ENCODE data around the gene SLC8A3. TPM values are rescaled to one million over a fixed set of nuclear protein-coding genes. Genes with fewer than 3 reads are reported as not detected.
A peak's percentile ranks its signal among the peaks of the same experiment; 100 is the strongest.

SLC8A3 gene
- total and polyA plus RNA-seq, 2 of the 13 experiments (the other 11 are each of a cell fraction or from before 2014, with no cell fraction given), result 0.01 to 0.02 TPM

GRCh38 chr14:70045844-70046535, 142.8 kb downstream of the SLC8A3 start (continued):
- TF ChIP-seq ZNF142 (CRISPR knock-in tag; IDR thresholded peaks at IDR 0.05), result 0 out of 2 replicates have a peak, but pooled peaks have one; percentile 72
- TF ChIP-seq ELK4 (CRISPR knock-in tag; IDR thresholded peaks at IDR 0.05; ENCODE audit: borderline replicate concordance), result no peak
- TF ChIP-seq HINFP (CRISPR knock-in tag; IDR thresholded peaks at IDR 0.05; ENCODE audit: low read depth), result peak; percentile 36; the same call in 1 of the 2 replicates
- no peak for TF ChIP-seq SRSF1 (optimal IDR thresholded peaks at IDR 0.05; ENCODE audit: low read depth, low read length)
- 0 out of 2 replicates have a peak, but pooled peaks have one; percentile 41 for TF ChIP-seq ZBTB8A (CRISPR knock-in tag; IDR thresholded peaks at IDR 0.05; ENCODE audit: borderline replicate concordance, low read depth)
- no peak for TF ChIP-seq ZNF33B (CRISPR knock-in tag; IDR thresholded peaks at IDR 0.05)
- no peak; the same call in 1 of the 2 replicates for TF ChIP-seq MYNN (CRISPR knock-in tag; IDR thresholded peaks at IDR 0.05; ENCODE audit: low read depth)
- TF ChIP-seq ZNF761 (CRISPR knock-in tag; conservative IDR thresholded peaks at IDR 0.05), result peak; percentile 90
- peak; percentile 89; the same call in 1 of the 2 replicates for TF ChIP-seq TSC22D2 (CRISPR knock-in tag; IDR thresholded peaks at IDR 0.05; ENCODE audit: borderline replicate concordance)
- TF ChIP-seq ZBTB42 (CRISPR knock-in tag; IDR thresholded peaks at IDR 0.05), result no peak
- TF ChIP-seq ZBTB20 (CRISPR knock-in tag; IDR thresholded peaks at IDR 0.05; ENCODE audit: borderline replicate concordance, low read depth), result 0 out of 2 replicates have a peak, but pooled peaks have one; percentile 28
- 0 out of 2 replicates have a peak, but pooled peaks have one; percentile 71 for TF ChIP-seq ZNF747 (CRISPR knock-in tag; IDR thresholded peaks at IDR 0.05; ENCODE audit: borderline replicate concordance)
- no peak for TF ChIP-seq RFX1 (IDR thresholded peaks at IDR 0.05)
- no peak for TF ChIP-seq ZNF530 (CRISPR knock-in tag; IDR thresholded peaks at IDR 0.05; ENCODE audit: low read depth)
- TF ChIP-seq KDM1A (CRISPR knock-in tag; IDR thresholded peaks at IDR 0.05), result 0 out of 2 replicates have a peak, but pooled peaks have one; percentile 18
- TF ChIP-seq MAFF (IDR thresholded peaks at IDR 0.05; ENCODE audit: low read depth, low read length), result no peak
- TF ChIP-seq ZNF205 (CRISPR knock-in tag; IDR thresholded peaks at IDR 0.05), result peak; percentile 66; the same call in 1 of the 2 replicates
- TF ChIP-seq ZNF639 (CRISPR knock-in tag; conservative IDR thresholded peaks at IDR 0.05), result peak; percentile 63; the same call in 1 of the 2 replicates
- peak; percentile 88; the same call in 1 of the 2 replicates for TF ChIP-seq ZNF383 (CRISPR knock-in tag; IDR thresholded peaks at IDR 0.05; ENCODE audit: borderline replicate concordance)
- TF ChIP-seq MATR3 (CRISPR knock-in tag; IDR thresholded peaks at IDR 0.05), result no peak
